NOMO-1 (cell line): ENCODE results near the gene FRMD5.

Source experiments
- DNase-seq, 2 experiments: peaks; one replicate each; lab custom pipeline; 2025; ENCODE audit not compliant: unreplicated experiment in 2 of 2; lab: John Stamatoyannopoulos, UW

Gene FRMD5

DNA sequence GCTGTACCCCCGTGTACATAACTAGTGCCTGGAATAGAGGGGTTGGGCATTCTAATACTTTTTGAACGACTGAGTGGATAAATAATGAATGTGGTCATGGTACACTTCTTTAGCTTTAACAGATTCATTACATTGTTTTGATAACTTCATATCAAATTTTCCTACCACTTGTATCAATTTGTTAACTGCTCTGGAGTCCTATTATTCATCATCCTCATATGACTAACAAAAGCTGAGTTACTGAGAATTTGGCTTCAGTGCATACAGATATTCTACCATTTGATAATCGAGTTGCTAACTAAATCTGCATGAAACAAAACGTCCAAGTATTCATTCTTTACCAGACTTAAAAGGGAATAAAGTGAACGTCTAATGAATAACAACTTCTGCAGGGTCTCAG, 31.7 kb downstream of the FRMD5 start:
- no peak for DNase-seq

GRCh38 chr15:44160796-44161195, 34.3 kb downstream of the FRMD5 start:
- no peak for DNase-seq

DNA sequence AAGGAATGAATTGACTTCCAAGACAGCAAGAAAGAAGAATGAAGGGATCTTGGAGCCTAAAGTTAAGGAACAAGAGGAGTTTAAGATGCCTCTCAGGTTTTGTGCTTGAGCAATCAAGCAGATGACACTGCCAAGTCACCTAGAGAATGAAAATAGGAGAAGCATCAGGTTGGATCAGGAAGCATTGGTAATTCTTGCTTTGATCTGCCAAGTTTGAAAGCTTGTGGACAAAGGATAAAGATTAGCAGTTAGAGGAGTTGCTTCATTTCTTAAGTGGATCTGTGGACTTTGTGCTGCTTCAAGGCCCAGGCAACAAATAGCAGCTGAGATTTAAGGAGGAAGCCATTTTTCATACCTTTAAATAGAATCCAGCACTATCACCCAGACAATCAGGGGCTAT, 35.6 kb downstream of the FRMD5 start:
- DNase-seq, result no peak

GRCh38 chr15:44158111-44158510, 37.0 kb downstream of the FRMD5 start:
- DNase-seq, result no peak

DNA sequence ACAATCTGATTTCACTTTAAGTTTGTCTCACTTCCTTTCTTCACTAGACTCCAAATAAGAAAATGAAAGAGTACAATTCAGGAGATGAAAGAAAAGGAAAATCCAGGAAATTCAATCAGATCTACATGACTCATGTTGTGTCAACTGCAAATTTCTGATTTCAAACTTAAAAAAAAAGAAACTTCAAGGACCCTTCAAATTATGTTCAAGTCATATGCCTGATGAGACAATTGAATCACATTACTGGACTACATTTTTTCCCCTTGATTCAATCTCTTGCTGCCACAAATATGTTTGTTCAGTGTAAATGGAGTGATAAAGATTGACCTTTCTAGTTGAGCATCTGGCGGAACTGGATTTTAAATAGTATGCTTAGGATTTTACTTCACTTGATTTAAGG, 37.4 kb downstream of the FRMD5 start:
- no peak for DNase-seq

- DNase-seq, result no peak
These were observed 41.7 kb downstream of the FRMD5 start for GRCh38 chr15:44153352-44153751.

DNA sequence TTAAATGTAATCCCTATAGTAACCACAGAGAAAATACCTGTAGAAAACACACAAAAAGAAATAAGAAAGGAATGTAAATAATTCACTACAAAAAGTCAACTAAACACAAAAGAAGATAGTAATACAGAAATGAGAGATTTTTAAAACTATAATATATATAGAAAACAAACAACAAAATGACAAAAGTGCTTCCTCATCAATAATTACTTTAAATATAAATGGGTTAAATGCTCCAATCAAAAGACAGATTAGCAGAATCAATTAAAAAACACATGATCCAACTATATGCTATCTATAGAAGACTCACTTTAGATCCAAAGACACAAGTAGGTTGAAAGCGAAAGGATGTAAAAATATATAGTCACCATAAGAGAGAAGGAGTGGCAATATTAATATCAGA, 45.8 kb downstream of the FRMD5 start:
- DNase-seq, result no peak

DNA sequence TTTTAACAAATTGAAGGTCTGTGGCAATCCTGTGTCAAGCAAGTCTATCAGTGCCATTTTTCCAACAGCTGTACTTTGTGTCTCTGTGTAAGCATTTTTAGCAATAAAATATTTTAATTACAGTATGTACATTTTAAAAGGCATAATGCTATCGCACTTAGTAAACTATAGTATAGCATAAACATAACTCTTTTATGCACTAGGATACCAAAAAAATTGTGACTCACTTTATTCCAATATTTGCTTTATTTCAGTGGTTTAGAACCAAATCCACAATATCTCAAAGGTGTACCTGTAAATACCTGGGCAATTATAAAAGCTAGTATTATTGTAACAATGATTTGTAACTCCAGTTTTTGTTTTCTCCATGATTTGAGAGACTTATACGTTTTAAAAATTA, 46.5 kb downstream of the FRMD5 start:
- DNase-seq, result no peak

DNA sequence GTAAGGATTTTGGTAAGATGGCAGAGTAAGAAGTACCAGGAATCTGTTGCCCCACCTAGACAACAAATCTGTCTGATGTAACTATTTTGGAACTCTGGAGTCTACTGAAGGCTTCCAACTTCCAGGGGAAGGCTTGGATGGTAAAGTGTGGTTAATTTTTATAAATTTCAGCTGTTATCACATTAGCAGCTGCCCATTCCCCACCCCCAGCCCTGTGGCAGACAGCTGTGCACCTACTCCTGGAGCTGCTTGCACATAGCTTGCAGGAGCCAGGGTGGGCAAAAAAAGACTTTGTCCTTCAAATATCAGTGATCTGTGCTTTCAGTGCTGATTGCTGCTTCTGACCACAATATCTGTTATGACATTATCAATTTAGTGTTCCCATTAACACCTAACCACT, 47.4 kb downstream of the FRMD5 start:
- DNase-seq, result no peak

GRCh38 chr15:44145495-44145894, 49.6 kb downstream of the FRMD5 start:
- DNase-seq, result no peak

GRCh38 chr15:44144992-44145391, 50.1 kb downstream of the FRMD5 start:
- no peak for DNase-seq

DNA sequence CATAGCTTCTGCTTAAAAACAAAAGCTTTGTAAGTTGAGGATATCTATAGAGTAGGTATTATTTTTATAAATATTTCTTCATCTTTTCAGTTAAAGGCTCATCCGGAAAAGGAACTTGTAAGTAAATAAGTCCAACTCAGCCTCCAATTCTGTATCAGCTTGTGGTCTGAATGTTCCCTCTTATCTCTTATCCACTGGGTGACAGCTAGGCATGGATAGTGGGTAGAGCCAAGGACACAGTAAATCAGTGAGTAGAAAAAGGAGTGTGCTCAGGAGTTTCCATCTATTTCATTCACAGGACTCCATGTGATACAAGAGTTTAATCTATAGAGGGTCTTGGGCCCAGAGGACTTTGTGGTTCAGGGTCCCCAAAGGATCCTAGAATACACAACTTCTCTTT, 50.9 kb downstream of the FRMD5 start:
- no peak for DNase-seq

DNA sequence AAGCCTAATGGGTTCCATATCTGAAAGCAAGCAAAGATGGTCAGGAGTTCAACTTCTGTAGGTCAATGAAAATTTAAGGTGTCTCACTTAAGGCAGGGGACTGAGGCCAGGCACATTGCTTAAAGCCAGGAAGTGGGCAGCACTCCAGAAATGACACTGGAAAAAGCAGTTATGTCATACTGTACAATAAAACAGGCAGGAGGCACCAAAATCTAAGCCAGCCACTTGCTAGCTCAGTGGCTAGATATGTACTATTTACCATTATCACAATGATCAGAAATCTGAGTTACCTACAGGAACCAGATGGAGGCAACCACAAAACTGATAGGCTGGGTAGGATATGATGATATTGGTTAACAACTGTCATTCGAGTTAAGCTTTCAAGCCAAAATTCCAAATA, 57.3 kb downstream of the FRMD5 start:
- no peak for DNase-seq

- no peak for DNase-seq
These were observed 58.0 kb downstream of the FRMD5 start for GRCh38 chr15:44136991-44137477.

GRCh38 chr15:44132057-44132456, 63.0 kb downstream of the FRMD5 start:
- DNase-seq, result no peak

- DNase-seq, result no peak
These were observed 64.3 kb downstream of the FRMD5 start for GRCh38 chr15:44130778-44131177.

GRCh38 chr15:44129911-44130310, 65.2 kb downstream of the FRMD5 start:
- DNase-seq, result no peak

GRCh38 chr15:44128443-44128842, 66.6 kb downstream of the FRMD5 start:
- no peak for DNase-seq

DNA sequence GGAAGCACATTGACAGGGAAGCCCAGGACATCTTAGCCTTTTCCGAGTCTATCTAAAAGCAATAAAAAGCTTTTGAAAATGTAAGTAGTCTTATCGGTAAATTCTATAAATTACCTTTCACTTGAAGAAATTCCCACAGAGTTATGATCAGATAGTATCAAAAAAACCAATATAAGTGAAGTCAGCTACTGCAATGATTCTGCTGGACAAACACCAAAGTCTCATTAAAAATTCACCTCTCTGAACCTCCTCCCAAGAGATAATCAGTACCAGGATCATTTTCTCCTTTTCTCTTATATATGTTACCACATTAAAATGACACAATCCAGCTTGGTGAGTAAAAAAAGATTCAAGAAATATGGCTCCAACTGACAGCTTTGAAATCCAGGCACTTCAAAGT, 69.2 kb downstream of the FRMD5 start:
- no peak for DNase-seq

DNA sequence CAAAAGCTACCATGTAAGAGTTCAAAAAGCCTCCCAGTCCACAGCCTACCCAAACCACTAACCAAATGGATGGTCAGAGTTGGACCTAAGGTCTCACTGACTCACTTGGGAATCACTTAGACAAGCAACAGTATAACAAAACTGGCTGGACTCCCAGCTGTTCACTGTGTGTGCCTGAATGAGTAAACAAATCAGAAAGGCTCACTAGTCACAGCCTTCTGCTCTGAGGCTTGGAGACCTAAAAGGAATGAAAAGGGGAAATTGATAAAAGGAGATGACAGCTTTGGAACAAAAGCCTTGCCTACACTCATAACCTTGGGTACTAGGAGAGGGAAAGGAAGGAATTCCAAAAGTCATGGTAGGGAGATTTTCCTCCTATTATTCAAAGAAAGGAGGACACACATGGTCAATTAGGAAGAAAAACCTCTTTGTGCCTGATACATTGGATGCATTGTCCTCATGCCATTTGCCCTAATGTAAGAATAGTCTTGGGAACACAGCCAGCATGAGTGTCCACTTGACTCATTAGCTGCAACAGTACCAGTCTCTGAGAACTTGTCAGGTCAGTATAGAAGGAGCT, 92.3 kb downstream of the FRMD5 start:
- no peak for DNase-seq

GRCh38 chr15:44101944-44102343, 93.1 kb downstream of the FRMD5 start:
- DNase-seq, result no peak

DNA sequence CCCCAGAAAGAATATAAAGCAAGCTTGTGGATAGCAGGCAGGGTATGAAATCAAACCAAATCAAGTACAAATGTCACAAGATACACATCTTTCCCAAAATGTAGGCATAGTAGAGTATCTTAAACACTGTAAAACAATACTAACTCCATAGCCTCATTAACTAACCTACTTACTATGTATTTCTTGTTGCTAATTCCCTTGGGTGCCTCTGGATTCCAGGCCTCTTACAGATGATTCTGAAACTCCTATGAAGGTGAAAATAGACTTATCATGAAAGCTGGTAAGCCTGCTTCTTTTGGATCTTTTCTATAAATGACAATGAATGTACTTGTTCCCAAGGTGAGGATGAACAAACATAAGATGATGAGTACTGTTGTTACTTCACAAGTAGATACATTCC, 93.8 kb downstream of the FRMD5 start:
- no peak for DNase-seq

GRCh38 chr15:44099671-44100070, 95.4 kb downstream of the FRMD5 start:
- no peak for DNase-seq
